Thoracic aorta (tissue), 2 donors: ENCODE measurements around the gene GSTM5. TPM values are rescaled to one million over a fixed set of nuclear protein-coding genes. Genes with fewer than 3 reads are reported as not detected.

Source experiments
- ATAC-seq: fragments of 150-250 bp; one replicate; pipeline ENCODE4 v1.8.0; 2017; ENCODE audit warnings: low read depth; ENCODE audit not compliant: insufficient number of reproducible peaks, low FRiP score
- DNase-seq: peaks from one replicate; pipeline ENCODE4 v3.0.0-alpha.2; 2020; ENCODE audit warnings: low spot score
- H3K27ac ChIP-seq, 2 donors: fragments of 200-600 bp; sonication (generic); 1 replicate in 1 of 2; 2 replicates in 1 of 2; pipeline ENCODE4 v1.5.1; 2016; ENCODE audit warnings: mild to moderate bottlenecking in 2 of 2, moderate library complexity in 2 of 2
- H3K27me3 ChIP-seq: fragments of 200-600 bp; sonication (generic); replicated peaks from 2 replicates; pipeline ENCODE4 v1.6.0; 2016; ENCODE audit warnings: mild to moderate bottlenecking; ENCODE audit not compliant: insufficient read depth
- H3K36me3 ChIP-seq: fragments of 200-600 bp; sonication (generic); one replicate; pipeline ENCODE4 v1.5.1; 2016
- H3K4me1 ChIP-seq, 2 donors: fragments of 200-600 bp; sonication (generic); 1 replicate in 1 of 2; 2 replicates in 1 of 2; pipeline versions ENCODE4 v1.5.1 to v1.6.0; 2016; ENCODE audit warnings: low read depth in 2 of 2, mild to moderate bottlenecking in 1 of 2; ENCODE audit not compliant: control insufficient read depth in 1 of 2
- H3K4me3 ChIP-seq: fragments of 200-600 bp; sonication (generic); 2 replicates; pipeline ENCODE4 v1.5.1; 2016; ENCODE audit warnings: mild to moderate bottlenecking
- H3K9me3 ChIP-seq: fragments of 200-600 bp; sonication (generic); 2 replicates; pipeline ENCODE4 v1.5.1; 2016
- total RNA-seq, 2 donors: library from RNA; depleted of rRNA; stranded (reverse); fragments of >200 nt; gene quantifications; one replicate each; pipeline versions ENCODE4 v1.1.0 to v1.2.3, GENCODE V29; 2016
- TF ChIP-seq, protein P1 (sequence below): fragments of 200-600 bp; sonication (generic); IDR thresholded peaks from one replicate; pipeline ENCODE4 v1.5.1; 2019; ENCODE audit warnings: antibody characterized with exemption

The GSTM5 gene
- total RNA-seq, 2 donors from 2014 or later: 2.0 to 6.9 TPM

GRCh38 chr1:109719337-109719837, 7.3 kb downstream of the GSTM5 start:
- no peaks in the 10 kb centered on the region for H3K36me3 ChIP-seq
- TF ChIP-seq, protein P1, sequence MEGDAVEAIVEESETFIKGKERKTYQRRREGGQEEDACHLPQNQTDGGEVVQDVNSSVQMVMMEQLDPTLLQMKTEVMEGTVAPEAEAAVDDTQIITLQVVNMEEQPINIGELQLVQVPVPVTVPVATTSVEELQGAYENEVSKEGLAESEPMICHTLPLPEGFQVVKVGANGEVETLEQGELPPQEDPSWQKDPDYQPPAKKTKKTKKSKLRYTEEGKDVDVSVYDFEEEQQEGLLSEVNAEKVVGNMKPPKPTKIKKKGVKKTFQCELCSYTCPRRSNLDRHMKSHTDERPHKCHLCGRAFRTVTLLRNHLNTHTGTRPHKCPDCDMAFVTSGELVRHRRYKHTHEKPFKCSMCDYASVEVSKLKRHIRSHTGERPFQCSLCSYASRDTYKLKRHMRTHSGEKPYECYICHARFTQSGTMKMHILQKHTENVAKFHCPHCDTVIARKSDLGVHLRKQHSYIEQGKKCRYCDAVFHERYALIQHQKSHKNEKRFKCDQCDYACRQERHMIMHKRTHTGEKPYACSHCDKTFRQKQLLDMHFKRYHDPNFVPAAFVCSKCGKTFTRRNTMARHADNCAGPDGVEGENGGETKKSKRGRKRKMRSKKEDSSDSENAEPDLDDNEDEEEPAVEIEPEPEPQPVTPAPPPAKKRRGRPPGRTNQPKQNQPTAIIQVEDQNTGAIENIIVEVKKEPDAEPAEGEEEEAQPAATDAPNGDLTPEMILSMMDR: no peak
- no peak for DNase-seq
- H3K27ac ChIP-seq: no peak overlapping the region
- no peaks in the 10 kb centered on the region for H3K9me3 ChIP-seq
- no peaks in the 10 kb centered on the region for H3K27me3 ChIP-seq
- no peak overlapping the region for H3K4me3 ChIP-seq
- no peak for ATAC-seq
- H3K4me1 ChIP-seq: no peaks in the 10 kb centered on the region

GRCh38 chr1:109721042-109721441, 9.0 kb downstream of the GSTM5 start:
- H3K27me3 ChIP-seq: no peaks in the 10 kb centered on the region
- ATAC-seq: no peak
- H3K27ac ChIP-seq: no peak overlapping the region
- no peaks in the 10 kb centered on the region for H3K4me1 ChIP-seq
- no peak overlapping the region for H3K4me3 ChIP-seq
- H3K9me3 ChIP-seq: no peaks in the 10 kb centered on the region
- DNase-seq: no peak
- no peaks in the 10 kb centered on the region for H3K36me3 ChIP-seq
- TF ChIP-seq, protein P1: no peak

GRCh38 chr1:109721971-109722370, 9.9 kb downstream of the GSTM5 start:
- no peak for ATAC-seq
- Histone ChIP-seq H3K27ac (no peak overlapping the region), H3K4me3 (no peak overlapping the region), H3K36me3 (no peaks in the 10 kb centered on the region), H3K9me3 (no peaks in the 10 kb centered on the region), H3K27me3 (no peaks in the 10 kb centered on the region), H3K4me1 (no peaks in the 10 kb centered on the region)
- DNase-seq: no peak
- TF ChIP-seq, protein P1: no peak

DNA sequence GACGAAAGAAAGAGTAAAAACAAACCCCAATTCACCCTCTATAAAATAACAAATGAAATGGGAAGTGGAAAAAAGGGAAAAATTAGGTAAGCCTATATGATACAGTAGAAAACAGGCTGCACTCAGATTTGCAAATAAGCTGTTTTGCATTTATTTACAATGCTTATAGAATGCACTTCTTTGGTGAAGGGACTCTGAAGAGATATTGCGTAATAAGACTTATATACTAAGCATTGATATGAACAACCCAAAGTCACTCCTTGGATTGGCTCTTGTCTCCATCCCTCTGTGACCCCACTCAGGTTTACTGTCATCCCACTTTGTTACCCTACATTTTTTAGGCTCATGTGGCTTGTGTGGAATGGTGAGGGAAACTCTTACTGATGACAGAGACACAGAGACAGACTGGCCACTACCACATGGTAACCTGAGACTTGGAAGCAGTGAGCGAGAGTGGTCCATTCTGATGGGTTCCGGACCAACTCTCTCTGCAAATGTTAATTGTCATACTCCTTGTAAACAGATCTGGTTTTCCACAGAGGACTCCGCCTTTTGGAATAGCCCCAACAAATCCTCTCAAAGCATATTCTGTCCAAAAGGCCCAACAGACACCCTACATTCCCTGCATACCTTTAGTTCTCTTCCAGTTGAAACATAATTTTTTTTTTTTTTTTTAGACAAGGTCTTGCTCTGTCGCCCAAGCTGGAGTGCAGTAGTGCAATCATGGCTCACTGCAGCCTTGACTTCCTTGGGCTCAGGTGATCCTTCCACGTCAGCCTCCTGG, 11.0 kb downstream of the GSTM5 start:
- ATAC-seq: no peak

DNA sequence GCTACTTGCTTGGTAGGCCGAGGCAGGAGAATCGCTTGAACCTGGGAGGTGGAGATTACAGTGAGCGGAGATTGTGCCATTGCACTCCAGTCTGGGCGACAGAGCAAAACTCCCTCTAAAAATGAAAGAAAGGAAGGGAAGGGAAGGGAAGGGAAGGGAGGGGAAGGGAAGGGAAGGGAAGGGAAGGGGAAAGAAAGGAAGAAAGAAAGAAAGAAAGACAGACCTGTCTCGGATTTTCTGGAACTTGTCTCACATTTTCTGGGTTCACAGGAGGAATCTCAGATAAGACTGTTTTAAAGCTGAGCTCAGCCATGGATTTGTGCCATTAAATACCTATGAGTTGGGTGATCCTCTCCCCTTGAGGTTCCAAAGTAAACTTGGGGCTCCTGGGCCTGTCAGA, 12.9 kb downstream of the GSTM5 start:
- no peaks in the 10 kb centered on the region for H3K27me3 ChIP-seq
- TF ChIP-seq, protein P1: no peak
- H3K27ac ChIP-seq: no peak overlapping the region
- ATAC-seq (no peak), DNase-seq (no peak)
- no peaks in the 10 kb centered on the region for H3K4me1 ChIP-seq
- no peaks in the 10 kb centered on the region for H3K36me3 ChIP-seq
- H3K9me3 ChIP-seq: no peaks in the 10 kb centered on the region
- no peak overlapping the region for H3K4me3 ChIP-seq

More for the DNA sequence above, 11.0 kb downstream of the GSTM5 start:
- Histone ChIP-seq H3K9me3 (no peaks in the 10 kb centered on the region), H3K4me1 (no peaks in the 10 kb centered on the region), H3K27me3 (no peaks in the 10 kb centered on the region), H3K27ac (no peak overlapping the region), H3K4me3 (no peak overlapping the region), H3K36me3 (no peaks in the 10 kb centered on the region)
- TF ChIP-seq, protein P1: no peak
- DNase-seq: no peak
